Body of pancreas (tissue), 4 donors: Measurements from ENCODE around the gene RBM26. TPM values are rescaled to one million over a fixed set of nuclear protein-coding genes. Genes with fewer than 3 reads are reported as not detected.
A peak's percentile ranks its signal among the peaks of the same experiment; 100 is the strongest.

Experiments
- ATAC-seq: fragments of 150-250 bp; one replicate; pipeline ENCODE4 v1.9.1; 2016
- DNase-seq, 4 donors: peaks; one replicate each; pipeline ENCODE4 v3.0.0-alpha.2; 2019
- H3K27ac ChIP-seq, 4 donors: fragments of 200-600 bp; sonication (generic); 1 replicate in 3 of 4; 2 replicates in 1 of 4; pipeline versions ENCODE4 v1.5.1 to v1.6.1; 2016 to 2019; ENCODE audit warnings: mild to moderate bottlenecking in 1 of 4, mixed read lengths in 1 of 4, moderate library complexity in 1 of 4
- H3K27me3 ChIP-seq, 2 donors: fragments of 200-600 bp; sonication (generic); one replicate each; pipeline ENCODE4 v1.6.0; 2016; ENCODE audit warnings: mild to moderate bottlenecking in 1 of 2
- H3K36me3 ChIP-seq, 2 donors: fragments of 200-600 bp; sonication (generic); replicated peaks in 1 of 2; 2 replicates each; pipeline ENCODE4 v1.5.1; 2016; ENCODE audit warnings: low read depth in 2 of 2; ENCODE audit not compliant: insufficient read depth in 1 of 2
- H3K4me1 ChIP-seq: fragments of 200-600 bp; sonication (generic); one replicate; pipeline ENCODE4 v1.6.0; 2016
- H3K4me3 ChIP-seq, 2 donors: fragments of 200-600 bp; sonication (generic); 1 replicate in 1 of 2; 2 replicates in 1 of 2; pipeline ENCODE4 v1.5.1; 2016 to 2019
- H3K9me3 ChIP-seq, 3 donors: fragments of 200-600 bp; sonication (generic); 1 replicate in 2 of 3; 2 replicates in 1 of 3; pipeline ENCODE4 v1.5.1; 2016
- POLR2A ChIP-seq, 3 donors: fragments of 450-650 bp; IDR thresholded peaks; one replicate each; pipeline ENCODE4 v1.6.1; 2016; ENCODE audit warnings: antibody characterized with exemption in 3 of 3, mild to moderate bottlenecking in 2 of 3
- WGBS, 2 donors: methylation state at CpG; one replicate each; pipeline ENCODE4 v1.1.5; 2017; 5-methylcytosine and 5-hydroxymethylcytosine counted together
- intact Hi-C: fragments of 100-400 bp; cut with DNase I; formaldehyde crosslinking; loops from one replicate; pipeline ENCODE4 v1.15.1; 2023
- total RNA-seq, 2 donors: library from RNA; depleted of rRNA; stranded (reverse); fragments of >200 nt; gene quantifications; one replicate each; pipeline ENCODE4 v1.1.0, GENCODE V29; 2016
- TF ChIP-seq, protein P1 (sequence below), 7 experiments: fragments of 450-650 bp in 4 of 7; fragments of 200-600 bp in 3 of 7; sonication (generic) in 3 of 7; IDR thresholded peaks; one replicate each; pipeline ENCODE4 v1.5.1; 2016 to 2019; ENCODE audit warnings: antibody characterized with exemption in 7 of 7

The RBM26 gene
- total RNA-seq, 2 donors from 2014 or later: 32.3 to 38.1 TPM

DNA sequence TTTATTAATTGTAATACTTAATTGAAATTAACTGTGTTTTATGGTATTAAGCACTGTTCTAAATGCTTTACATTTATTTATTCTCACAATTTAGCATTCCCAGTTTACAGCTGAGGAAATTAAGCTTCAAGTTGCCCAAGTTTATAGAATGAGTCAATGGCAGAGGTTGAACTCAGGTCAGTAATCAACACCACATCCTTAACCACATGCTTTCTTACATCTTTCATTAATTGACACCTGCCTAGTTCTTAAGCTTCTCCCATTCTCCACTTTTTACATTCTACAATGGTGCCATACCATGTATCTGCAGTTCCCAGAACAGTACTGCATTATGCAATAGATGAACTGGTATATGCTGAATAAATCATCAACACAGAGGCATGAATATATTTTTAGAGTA is 11.7 kb upstream of the RBM26 start:
- no peaks in the 10 kb centered on the region for H3K9me3 ChIP-seq
- ATAC-seq (no peak), DNase-seq (no peak)
- TF ChIP-seq POLR2A (IDR thresholded peaks at IDR 0.05): no peak
- TF ChIP-seq, protein P1, sequence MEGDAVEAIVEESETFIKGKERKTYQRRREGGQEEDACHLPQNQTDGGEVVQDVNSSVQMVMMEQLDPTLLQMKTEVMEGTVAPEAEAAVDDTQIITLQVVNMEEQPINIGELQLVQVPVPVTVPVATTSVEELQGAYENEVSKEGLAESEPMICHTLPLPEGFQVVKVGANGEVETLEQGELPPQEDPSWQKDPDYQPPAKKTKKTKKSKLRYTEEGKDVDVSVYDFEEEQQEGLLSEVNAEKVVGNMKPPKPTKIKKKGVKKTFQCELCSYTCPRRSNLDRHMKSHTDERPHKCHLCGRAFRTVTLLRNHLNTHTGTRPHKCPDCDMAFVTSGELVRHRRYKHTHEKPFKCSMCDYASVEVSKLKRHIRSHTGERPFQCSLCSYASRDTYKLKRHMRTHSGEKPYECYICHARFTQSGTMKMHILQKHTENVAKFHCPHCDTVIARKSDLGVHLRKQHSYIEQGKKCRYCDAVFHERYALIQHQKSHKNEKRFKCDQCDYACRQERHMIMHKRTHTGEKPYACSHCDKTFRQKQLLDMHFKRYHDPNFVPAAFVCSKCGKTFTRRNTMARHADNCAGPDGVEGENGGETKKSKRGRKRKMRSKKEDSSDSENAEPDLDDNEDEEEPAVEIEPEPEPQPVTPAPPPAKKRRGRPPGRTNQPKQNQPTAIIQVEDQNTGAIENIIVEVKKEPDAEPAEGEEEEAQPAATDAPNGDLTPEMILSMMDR (IDR thresholded peaks at IDR 0.05): no peak
- H3K4me3 ChIP-seq: no peak overlapping the region
- no peaks in the 10 kb centered on the region for H3K4me1 ChIP-seq
- no peaks in the 10 kb centered on the region for H3K36me3 ChIP-seq
- intact Hi-C loops: no loop called here
- no peak overlapping the region for H3K27ac ChIP-seq
- no peaks in the 10 kb centered on the region for H3K27me3 ChIP-seq

DNA sequence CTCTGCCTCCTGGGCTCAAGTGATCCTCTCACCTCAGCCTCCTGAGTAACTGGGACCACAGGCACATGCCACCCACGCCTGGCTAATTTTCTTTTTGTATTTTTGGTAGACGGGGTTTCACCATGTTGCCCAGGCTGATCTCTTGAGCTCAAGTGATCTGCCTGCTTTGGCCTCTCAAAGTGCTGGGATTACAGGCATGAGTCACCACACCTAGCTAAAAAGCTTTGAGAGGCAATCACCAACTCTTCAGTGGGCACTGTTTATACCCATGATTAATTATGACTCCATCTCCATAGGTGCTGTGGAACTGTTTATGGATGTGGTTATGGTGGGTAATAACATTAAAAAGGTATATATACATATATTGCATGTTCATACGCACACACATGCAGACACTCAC is 7.5 kb upstream of the RBM26 start:
- TF ChIP-seq, protein P1 (IDR thresholded peaks at IDR 0.05): no peak
- no peak for TF ChIP-seq POLR2A (IDR thresholded peaks at IDR 0.05)
- no peak for ATAC-seq
- H3K27me3 ChIP-seq: no peaks in the 10 kb centered on the region
- peaks cover 8% of the 10 kb centered on the region for H3K4me1 ChIP-seq
- 84 to 94% methylated on average over 3 of the region's 3 CpGs for WGBS, 2 donors
- intact Hi-C loops: no loop called here
- H3K27ac ChIP-seq: no peak overlapping the region
- no peaks in the 10 kb centered on the region for H3K36me3 ChIP-seq
- no peak overlapping the region for H3K4me3 ChIP-seq
- no peaks in the 10 kb centered on the region for H3K9me3 ChIP-seq
- DNase-seq: no peak

GRCh38 chr13:79409828-79410227 is 3.8 kb upstream of the RBM26 start:
- TF ChIP-seq, protein P1 (IDR thresholded peaks at IDR 0.05): no peak
- TF ChIP-seq POLR2A (IDR thresholded peaks at IDR 0.05): no peak
- intact Hi-C loops: no loop called here
- ATAC-seq: no peak
- H3K36me3 ChIP-seq: no peaks in the 10 kb centered on the region
- 61 to 72% methylated on average over 4 of the region's 4 CpGs for WGBS, 2 donors
- H3K9me3 ChIP-seq: no peaks in the 10 kb centered on the region
- peaks cover 24% of the 10 kb centered on the region for H3K4me1 ChIP-seq
- H3K27me3 ChIP-seq: no peaks in the 10 kb centered on the region
- H3K27ac ChIP-seq: no peak overlapping the region
- H3K4me3 ChIP-seq: no peak overlapping the region
- DNase-seq: no peak

DNA sequence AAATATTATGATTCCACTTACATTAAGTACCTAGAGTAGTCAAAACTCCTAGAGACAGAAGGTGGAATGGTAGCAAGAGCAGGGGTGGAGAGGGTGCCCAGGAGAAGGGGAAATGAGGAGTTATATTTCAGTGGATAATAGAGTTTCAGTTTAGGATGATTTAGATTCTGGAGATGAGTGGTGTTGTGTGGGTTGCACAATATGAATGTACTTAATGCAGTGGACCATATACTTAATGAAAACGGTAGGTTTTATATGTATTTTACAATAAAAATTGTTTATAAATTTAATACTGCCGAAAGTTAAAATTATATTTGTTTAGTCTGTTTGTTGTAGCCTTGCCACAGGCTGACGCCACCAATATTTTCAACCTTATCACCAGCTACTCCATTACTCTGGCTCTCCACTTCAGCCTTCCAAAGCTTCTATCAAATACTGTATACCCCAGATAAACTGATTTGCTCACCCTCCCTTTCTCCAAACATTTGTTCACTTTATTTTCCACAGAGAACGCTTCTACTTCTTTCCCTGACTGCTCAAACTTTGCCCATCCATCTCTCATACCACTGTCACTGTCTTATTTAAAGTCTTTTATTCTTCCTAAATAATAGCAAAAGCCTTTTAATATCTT is 1.4 kb upstream of the RBM26 start:
- intact Hi-C loops: no loop called here
- Histone ChIP-seq H3K36me3 (no peaks in the 10 kb centered on the region), H3K4me1 (peaks cover 45% of the 10 kb centered on the region), H3K27me3 (no peaks in the 10 kb centered on the region), H3K9me3 (no peaks in the 10 kb centered on the region), H3K27ac (no peak overlapping the region), H3K4me3 (no peak overlapping the region)
- TF ChIP-seq, protein P1 (IDR thresholded peaks at IDR 0.05): no peak
- TF ChIP-seq POLR2A (IDR thresholded peaks at IDR 0.05): no peak
- DNase-seq: no peak
- no peak for ATAC-seq
- WGBS, 2 donors: 46 to 58% methylated on average over 4 of the region's 4 CpGs

DNA sequence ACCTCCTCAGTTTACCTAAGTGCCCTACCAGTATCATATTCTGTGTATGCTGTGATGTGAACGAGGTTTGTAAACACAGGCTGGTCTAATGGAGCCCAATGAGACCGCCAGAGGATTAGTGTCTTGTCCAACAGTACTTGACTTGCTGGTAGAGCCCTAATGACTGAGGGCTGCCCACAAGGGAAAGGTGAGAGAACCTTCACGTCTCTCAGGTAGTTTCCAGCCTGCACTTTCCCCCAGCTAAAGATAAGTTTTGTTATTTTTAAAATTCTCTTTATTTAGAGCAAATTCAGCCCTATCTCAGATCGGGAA is 498 bp upstream of the RBM26 start:
- Histone ChIP-seq H3K27ac (peak overlapping the region; percentile 90 to 94 (median 92)), H3K9me3 (no peaks in the 10 kb centered on the region), H3K36me3 (no peaks in the 10 kb centered on the region), H3K27me3 (no peaks in the 10 kb centered on the region), H3K4me3 (peak overlapping the region; percentile 75 to 92), H3K4me1 (peaks cover 53% of the 10 kb centered on the region)
- WGBS, 2 donors: 0 to 1% methylated on average over 4 of the region's 4 CpGs
- intact Hi-C loops: no loop called here
- ATAC-seq (peak; percentile 21), DNase-seq (no peak)
- TF ChIP-seq POLR2A (IDR thresholded peaks at IDR 0.05): no peak
- TF ChIP-seq, protein P1 (IDR thresholded peaks at IDR 0.05): no peak
